NT2/D1 (cell line): Measurements from ENCODE around the gene HOXA11.

ENCODE experiments used
- SUZ12 ChIP-seq: IDR thresholded peaks from 2 replicates; pipeline ENCODE4 v1.6.1; 2011; ENCODE audit not compliant: insufficient read length, insufficient read depth; ENCODE audit errors: extremely low read depth
- ZNF274 ChIP-seq: IDR thresholded peaks from 2 replicates; pipeline ENCODE4 v1.6.1; 2011; ENCODE audit warnings: mild to moderate bottlenecking, low read depth, low read length

DNA sequence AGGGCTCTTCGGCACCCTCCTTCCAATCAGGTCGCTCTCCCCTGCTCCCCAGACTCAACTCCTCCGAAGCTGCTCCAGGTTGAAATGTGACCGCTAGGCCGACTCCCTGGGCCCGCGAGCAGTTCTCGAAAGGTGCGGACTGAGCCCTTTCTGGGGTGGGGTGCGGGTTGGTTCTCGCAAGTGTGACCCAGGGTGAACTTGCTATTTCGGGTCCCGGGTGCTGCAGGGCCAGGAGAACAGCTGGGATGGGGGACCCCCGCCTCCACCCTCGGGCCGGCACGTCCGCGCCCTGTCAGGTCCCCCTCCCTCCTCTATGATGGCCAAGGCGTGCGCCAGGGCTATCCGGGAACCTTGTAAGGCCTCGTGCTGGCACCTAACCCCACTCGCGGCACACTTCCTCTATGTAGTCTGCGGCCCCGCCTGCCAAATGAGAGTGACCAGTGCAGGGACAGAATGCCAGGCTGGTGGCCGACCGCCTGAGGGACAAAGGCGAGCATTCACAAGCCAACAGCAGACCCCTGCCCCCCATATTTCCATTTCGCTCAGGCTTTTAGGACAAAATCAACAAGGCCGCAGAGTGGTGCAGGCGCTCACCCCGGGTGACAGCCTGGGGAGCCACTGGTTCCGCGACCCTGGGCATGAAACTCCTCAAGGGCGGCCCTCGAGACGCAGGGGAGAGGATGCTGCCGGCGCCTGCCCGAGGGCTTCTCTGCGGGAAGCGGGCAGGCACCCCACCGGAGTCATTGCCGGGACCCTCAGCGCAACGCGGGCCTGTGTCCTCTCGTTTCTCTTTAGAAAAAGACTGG is 28.6 kb upstream of the HOXA11 start:
- TF ChIP-seq ZNF274 (no peak), SUZ12 (no peak)
